Upper lobe of left lung (tissue), 4 donors: ENCODE data around the gene BNC2.

ENCODE experiments used
- POLR2A ChIP-seq, 4 donors: fragments of 450-650 bp; IDR thresholded peaks; one replicate each; pipeline ENCODE4 v1.5.1; 2016 to 2017; ENCODE audit warnings: antibody characterized with exemption in 4 of 4, mild to moderate bottlenecking in 2 of 4
- POLR2AphosphoS5 ChIP-seq, 2 donors: sonication (generic); formaldehyde crosslinking; IDR thresholded peaks; one replicate each; pipeline ENCODE4 v1.5.1; 2017; ENCODE audit warnings: antibody characterized with exemption in 2 of 2

DNA sequence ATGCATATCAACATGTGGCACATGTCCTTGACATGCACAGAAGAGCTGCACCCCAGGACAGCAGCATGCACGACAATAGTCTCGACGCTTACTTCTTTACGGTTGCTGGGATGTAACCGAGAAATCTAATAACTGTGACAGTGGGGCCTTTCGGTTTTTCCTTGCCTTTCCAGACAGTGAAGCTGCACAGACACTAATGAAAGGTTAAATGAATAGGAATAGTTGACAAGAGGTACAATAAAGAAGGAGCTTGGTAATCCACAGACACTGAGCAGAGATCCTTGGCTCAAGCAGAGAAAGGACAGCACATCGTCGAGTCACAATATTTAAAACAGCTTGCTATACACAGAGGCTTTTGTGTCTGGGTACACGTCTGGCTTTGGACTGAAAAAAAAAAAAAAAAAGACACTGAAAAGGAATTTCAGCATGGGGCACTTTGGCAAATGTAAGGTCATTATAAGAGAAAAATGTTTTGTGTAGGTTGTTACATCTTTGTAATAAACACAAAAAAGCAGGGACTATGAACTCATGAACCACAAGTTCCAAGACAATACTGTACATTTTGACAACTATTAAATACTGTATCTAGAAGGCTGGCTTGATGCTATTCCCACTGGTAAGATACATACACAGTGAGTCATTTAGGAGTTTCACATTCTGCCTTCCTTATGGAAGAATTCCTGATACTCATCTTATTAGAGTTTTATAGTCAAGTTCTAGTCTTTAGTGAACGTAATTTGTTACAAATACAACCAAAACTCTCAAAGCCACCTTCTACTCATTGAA, 5.6 kb downstream of the BNC2 start:
- TF ChIP-seq POLR2A (IDR thresholded peaks at IDR 0.05) (no peak), POLR2AphosphoS5 (IDR thresholded peaks at IDR 0.05) (no peak)
